ENCODE data around the gene SRMS. TPM values are rescaled to one million over a fixed set of nuclear protein-coding genes. Genes with fewer than 3 reads are reported as not detected.

The SRMS gene
- total RNA-seq, 1 donor from 2014 or later = not detected

DNA sequence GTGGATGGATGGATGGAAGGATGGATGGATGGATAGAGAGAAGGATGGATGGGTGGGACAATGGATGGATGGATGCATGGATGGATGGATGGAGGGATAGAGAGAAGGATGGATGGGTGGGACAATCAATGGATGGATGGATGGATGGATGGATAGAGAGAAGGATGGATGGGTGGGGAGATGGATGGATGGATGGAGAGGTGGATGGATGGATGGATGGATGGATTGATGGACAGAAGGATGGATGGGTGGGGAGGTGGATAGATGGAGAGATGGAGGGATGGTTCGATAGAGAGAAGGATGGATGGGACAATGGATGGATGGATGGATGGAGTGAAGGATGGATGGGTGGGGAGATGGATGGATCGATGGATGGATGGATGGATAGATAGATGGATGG, 55.0 kb downstream of the SRMS start:
- no peak overlapping the region for H3K4me3 Mint-ChIP-seq
- intact Hi-C loops (cut with micrococcal nuclease) = no loop called here
- H3K4me1 Mint-ChIP-seq = peaks cover 2% of the 10 kb centered on the region

DNA sequence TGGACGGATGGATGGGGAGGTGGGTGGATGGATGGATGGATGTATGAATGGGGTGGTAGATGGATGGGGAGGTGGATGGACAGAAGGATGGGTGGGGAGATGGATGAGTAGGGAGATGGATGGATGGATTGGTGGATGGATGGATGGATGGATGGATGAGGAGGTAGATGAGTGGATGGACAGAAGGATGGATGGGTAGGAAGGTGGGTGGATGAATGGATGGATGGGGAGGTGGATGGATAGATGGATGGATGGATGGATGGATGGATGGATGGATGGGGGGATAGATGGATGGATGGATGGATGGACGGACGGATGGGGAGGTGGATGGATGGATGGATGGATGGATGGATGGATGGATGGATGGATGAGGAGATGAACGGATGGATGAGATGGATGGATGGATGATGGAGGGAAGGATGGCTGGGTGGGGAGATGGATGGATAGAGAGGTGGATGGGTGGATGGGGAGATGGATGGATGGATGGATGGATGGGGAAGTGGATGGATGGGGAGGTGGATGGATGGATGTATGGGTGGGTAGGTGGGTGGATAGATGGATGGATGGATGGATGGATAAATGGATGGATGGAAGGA, 55.8 kb downstream of the SRMS start:
- Mint-ChIP-seq H3K4me1 (peaks cover 2% of the 10 kb centered on the region), H3K27me3 (peaks cover 14% of the 10 kb centered on the region), H3K27ac (no peak overlapping the region), H3K4me3 (no peak overlapping the region), H3K36me3 (ENCODE audit: low read depth) (no peaks in the 10 kb centered on the region), H3K9me3 (peaks cover 10% of the 10 kb centered on the region)
- intact Hi-C loops (cut with micrococcal nuclease) = no loop called here
- DNase-seq = no peak

More for the DNA sequence above, 55.0 kb downstream of the SRMS start:
- Mint-ChIP-seq H3K27ac (no peak overlapping the region), H3K27me3 (peaks cover 18% of the 10 kb centered on the region), H3K36me3 (ENCODE audit: low read depth) (no peaks in the 10 kb centered on the region), H3K9me3 (peaks cover 10% of the 10 kb centered on the region)
- DNase-seq = no peak

DNA sequence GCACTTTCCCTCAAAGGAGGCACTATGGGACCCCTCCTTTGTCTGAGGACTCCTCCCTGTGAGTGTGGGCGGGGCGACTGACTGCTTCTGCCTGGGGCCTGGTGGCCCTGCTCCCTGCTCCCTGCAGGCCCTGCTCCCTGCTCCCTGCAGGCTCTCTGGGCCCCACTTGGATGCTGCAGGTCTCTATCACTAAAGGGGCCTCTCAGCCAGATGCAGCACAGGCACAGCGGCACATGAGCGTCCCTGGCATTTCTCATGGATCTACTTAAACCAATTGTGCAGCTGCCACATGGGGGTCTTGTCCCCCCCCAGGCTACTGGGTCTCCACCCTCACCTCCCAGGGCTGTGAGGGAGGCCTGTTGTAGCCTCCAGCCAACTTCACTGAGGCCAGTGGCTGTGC, 56.5 kb downstream of the SRMS start:
- intact Hi-C loops (cut with micrococcal nuclease) = no loop called here
- peaks cover 10% of the 10 kb centered on the region for H3K27me3 Mint-ChIP-seq
- no peaks in the 10 kb centered on the region for H3K4me1 Mint-ChIP-seq
- H3K9me3 Mint-ChIP-seq = peaks cover 10% of the 10 kb centered on the region
- no peaks in the 10 kb centered on the region for H3K36me3 Mint-ChIP-seq (ENCODE audit: low read depth)
- H3K27ac Mint-ChIP-seq = no peak overlapping the region
- H3K4me3 Mint-ChIP-seq = no peak overlapping the region
- DNase-seq = no peak

Other genes starting within 250 kb of the SRMS start
- gene CHRNA4, start 186.4 kb downstream of the SRMS start, total RNA-seq = not detected in 2 replicates
- 0.26 TPM in 1 of 2 replicates, not detected in the other for gene KCNQ2, start 75.1 kb downstream of the SRMS start, total RNA-seq
- gene EEF1A2, start 48.7 kb downstream of the SRMS start, total RNA-seq = 0.28 and 0.66 TPM in 2 replicates
- 125 and 130 TPM in 2 replicates for gene PPDPF, start 27.0 kb downstream of the SRMS start, total RNA-seq
- gene PTK6, start 10.4 kb downstream of the SRMS start, total RNA-seq = 0.19 and 0.35 TPM in 2 replicates
- gene FNDC11, start 6.4 kb upstream of the SRMS start, total RNA-seq = 0.12 and 0.16 TPM in 2 replicates
- gene HELZ2, start 26.5 kb upstream of the SRMS start, total RNA-seq = 13.7 and 15.9 TPM in 2 replicates
- gene GMEB2, start 79.4 kb upstream of the SRMS start, total RNA-seq = 13.9 and 14.1 TPM in 2 replicates
- gene STMN3, start 105.7 kb upstream of the SRMS start, total RNA-seq = 9.7 and 10.7 TPM in 2 replicates
- gene RTEL1, start 110.6 kb upstream of the SRMS start, total RNA-seq = 60.7 and 64.7 TPM in 2 replicates
- not detected in 2 replicates for gene TNFRSF6B, start 148.9 kb upstream of the SRMS start, total RNA-seq
- gene ARFRP1, start 160.2 kb upstream of the SRMS start, total RNA-seq = 63.4 and 70.4 TPM in 2 replicates
- gene ZGPAT, start 160.3 kb upstream of the SRMS start, total RNA-seq = 37.3 and 38.1 TPM in 2 replicates
- 10.1 and 12.2 TPM in 2 replicates for gene LIME1, start 188.9 kb upstream of the SRMS start, total RNA-seq
- 41.0 and 43.6 TPM in 2 replicates for gene SLC2A4RG, start 192.0 kb upstream of the SRMS start, total RNA-seq

Data from activated CD4-positive, alpha-beta T cell treated with anti-CD3 and anti-CD28 coated beads, Interleukin-2, amount 10 ng/mL, durations not matched to agents 24 days and 14 days (primary cell).